NCI-H1092 (cell line): ENCODE results near the gene KRTAP5-2.

Experiments used
- DNase-seq: peaks from one replicate; lab custom pipeline; 2025; lab: John Stamatoyannopoulos, UW

The KRTAP5-2 gene

GRCh38 chr11:1555713-1556153 is 42.4 kb downstream of the KRTAP5-2 start:
- no peak for DNase-seq

- DNase-seq, result no peak
These were observed 42.9 kb downstream of the KRTAP5-2 start for GRCh38 chr11:1554981-1555712.

GRCh38 chr11:1553808-1554594 is 44.1 kb downstream of the KRTAP5-2 start:
- no peak for DNase-seq

- no peak for DNase-seq
These were observed 48.5 kb downstream of the KRTAP5-2 start for GRCh38 chr11:1549338-1550330.

GRCh38 chr11:1548221-1549070 is 49.6 kb downstream of the KRTAP5-2 start:
- no peak for DNase-seq

- no peak for DNase-seq
These were observed 50.5 kb downstream of the KRTAP5-2 start for GRCh38 chr11:1547467-1548098.
